Skin of body (tissue), 2 donors: Measurements from ENCODE around the gene UBE2D4. TPM values are rescaled to one million over a fixed set of nuclear protein-coding genes. Genes with fewer than 3 reads are reported as not detected.
A peak's percentile ranks its signal among the peaks of the same experiment; 100 is the strongest.

Experiments used
- DNase-seq: peaks from one replicate; lab custom pipeline; 2025; lab: John Stamatoyannopoulos, UW
- total RNA-seq: library from RNA; depleted of rRNA; stranded (reverse); fragments of >200 nt; gene quantifications from one replicate; pipeline ENCODE4 v1.2.3, GENCODE V29; 2014

Gene UBE2D4
- total RNA-seq, 1 donor from 2014 or later, result 6.9 TPM

GRCh38 chr7:43906331-43907010, 19.8 kb upstream of the UBE2D4 start, which contains the start of gene URGCP:
URGCP (minus strand) TSS chr7:43906596; CDS start chr7:43906575, 21 bp downstream.
- no peak for DNase-seq

GRCh38 chr7:43914795-43915194, 11.4 kb upstream of the UBE2D4 start:
- DNase-seq, result no peak

GRCh38 chr7:43915907-43916306, 10.3 kb upstream of the UBE2D4 start:
- DNase-seq, result no peak

- DNase-seq, result no peak
Observed at GRCh38 chr7:43921423-43921822, 4.8 kb upstream of the UBE2D4 start.

- no peak for DNase-seq
Observed at GRCh38 chr7:43922726-43923125, 3.5 kb upstream of the UBE2D4 start.

- no peak for DNase-seq
Observed at GRCh38 chr7:43926798-43927123, 525 bp downstream of the UBE2D4 start.

GRCh38 chr7:43927810-43928209, 1.6 kb downstream of the UBE2D4 start:
- DNase-seq, result no peak

GRCh38 chr7:43929529-43930457, 3.6 kb downstream of the UBE2D4 start:
- DNase-seq, result no peak

GRCh38 chr7:43931346-43931745, 5.1 kb downstream of the UBE2D4 start:
- DNase-seq, result no peak

GRCh38 chr7:43933902-43934560, 7.8 kb downstream of the UBE2D4 start:
- no peak for DNase-seq

- no peak for DNase-seq
Observed at GRCh38 chr7:43937444-43937843, 11.2 kb downstream of the UBE2D4 start.

- DNase-seq, result no peak
Observed at GRCh38 chr7:43938892-43939482, 12.8 kb downstream of the UBE2D4 start.

GRCh38 chr7:43942250-43942649, 16.0 kb downstream of the UBE2D4 start:
- DNase-seq, result no peak

GRCh38 chr7:43942997-43943396, 16.8 kb downstream of the UBE2D4 start:
- DNase-seq, result no peak

- no peak for DNase-seq
Observed at GRCh38 chr7:43943417-43944187, 17.4 kb downstream of the UBE2D4 start.

- DNase-seq, result no peak
Observed at GRCh38 chr7:43944286-43944685, 18.1 kb downstream of the UBE2D4 start.

GRCh38 chr7:43952028-43952427, 25.8 kb downstream of the UBE2D4 start:
- DNase-seq, result no peak

GRCh38 chr7:43953071-43953470, 26.8 kb downstream of the UBE2D4 start:
- no peak for DNase-seq

- peak; percentile 29 for DNase-seq
Observed at GRCh38 chr7:43954524-43955228, 28.4 kb downstream of the UBE2D4 start.

GRCh38 chr7:43956027-43956426, 29.8 kb downstream of the UBE2D4 start:
- no peak for DNase-seq
